ENCODE results near the gene CSMD2. TPM values are rescaled to one million over a fixed set of nuclear protein-coding genes. Genes with fewer than 3 reads are reported as not detected.

The CSMD2 gene
- total RNA-seq, 1 donor from 2014 or later: 1.1 TPM

- DNase-seq (ENCODE audit: low spot score): no peak
Measured at GRCh38 chr1:33762962-33763361, 402.1 kb downstream of the CSMD2 start.

- no peak for DNase-seq (ENCODE audit: low spot score)
Measured at GRCh38 chr1:33762109-33762830, 402.8 kb downstream of the CSMD2 start.

DNA sequence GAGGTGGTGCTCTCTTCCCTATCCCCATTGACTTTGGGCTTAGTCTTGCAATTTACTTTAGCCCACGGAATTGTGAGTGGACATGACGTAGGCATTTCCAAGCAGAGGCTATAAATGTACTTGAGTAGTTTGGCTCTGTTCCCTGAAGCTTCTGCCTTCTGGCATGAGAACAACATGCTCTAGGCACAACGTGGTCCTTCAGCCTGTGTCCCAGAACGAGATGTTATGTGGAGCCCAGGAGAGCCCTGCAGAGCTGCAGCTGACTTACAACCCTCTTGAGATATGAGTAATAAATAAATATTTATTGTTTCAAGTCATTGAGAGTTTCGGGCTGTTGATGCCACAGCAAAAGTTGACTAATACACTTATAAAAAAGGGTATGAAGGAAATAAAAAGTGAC, 406.3 kb downstream of the CSMD2 start:
- peak; percentile 57 for DNase-seq (ENCODE audit: low spot score)

- peak; percentile 24 for DNase-seq (ENCODE audit: low spot score)
Measured at GRCh38 chr1:33753087-33753856, 411.8 kb downstream of the CSMD2 start.

DNA sequence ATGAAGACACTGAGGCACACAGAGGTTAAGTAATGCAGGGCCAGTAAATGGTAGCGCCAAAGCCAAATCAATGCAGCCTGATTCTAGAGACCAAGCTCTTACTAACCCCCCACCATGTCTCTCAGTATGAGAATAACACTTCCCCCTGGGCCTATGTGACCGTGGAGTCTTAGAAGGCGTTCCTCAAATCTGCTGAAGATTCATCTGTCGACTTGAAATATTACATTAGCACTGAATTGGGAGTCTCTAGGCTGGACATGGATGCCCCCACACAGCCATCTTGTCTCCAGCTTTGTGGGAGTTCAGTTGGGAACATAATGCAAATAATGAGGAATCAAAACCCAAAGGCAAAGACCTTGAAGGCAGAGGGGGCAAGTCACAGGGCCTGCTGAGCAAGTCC, 419.1 kb downstream of the CSMD2 start:
- no peak for DNase-seq (ENCODE audit: low spot score)

GRCh38 chr1:33743221-33743998, 421.6 kb downstream of the CSMD2 start:
- DNase-seq (ENCODE audit: low spot score): peak; percentile 37

DNA sequence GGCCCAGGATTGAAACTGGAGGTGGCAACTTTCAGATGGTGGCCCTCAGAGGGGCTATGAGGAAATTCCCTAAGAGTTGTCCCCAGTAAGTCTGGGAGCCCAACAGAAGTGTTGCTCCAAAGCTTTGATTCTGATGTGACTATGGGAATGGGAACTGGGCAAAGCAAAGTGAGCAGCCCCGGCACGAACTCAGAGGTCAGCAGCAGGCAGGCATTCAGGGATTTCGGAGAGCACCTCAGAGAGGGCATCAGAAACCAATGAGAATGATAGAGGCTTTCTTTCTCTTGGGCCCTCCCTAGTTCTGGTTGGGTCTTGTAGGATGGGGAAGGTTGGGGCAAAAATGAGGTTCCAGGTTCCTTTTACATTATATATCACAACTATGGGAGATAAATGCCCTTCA, 422.4 kb downstream of the CSMD2 start:
- no peak for DNase-seq (ENCODE audit: low spot score)

GRCh38 chr1:33741749-33742148, 423.3 kb downstream of the CSMD2 start:
- DNase-seq (ENCODE audit: low spot score): peak; percentile 12

GRCh38 chr1:33740040-33740744, 424.8 kb downstream of the CSMD2 start:
- peak; percentile 13 for DNase-seq (ENCODE audit: low spot score)

DNA sequence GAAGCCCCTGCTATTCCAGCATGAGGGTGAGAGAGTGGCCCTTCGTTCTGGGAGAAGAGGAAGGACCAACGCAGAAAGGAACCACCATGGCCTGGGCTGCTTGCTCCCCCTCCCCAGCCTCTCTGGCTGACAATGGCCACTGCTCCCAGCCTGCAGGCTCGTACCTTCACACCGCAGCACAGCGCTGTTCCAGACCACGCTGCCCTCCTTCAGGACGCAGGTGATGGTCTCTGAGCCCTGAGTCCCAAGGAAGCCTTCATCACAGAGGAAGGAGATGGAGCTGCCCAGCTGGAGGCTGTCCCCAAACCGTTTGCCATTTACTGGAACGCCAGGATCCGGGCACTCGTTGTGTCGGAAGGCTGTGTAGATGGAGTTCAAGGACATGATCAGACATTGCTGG, 426.1 kb downstream of the CSMD2 start:
- DNase-seq (ENCODE audit: low spot score): peak; percentile 6

GRCh38 chr1:33738536-33738935, 426.5 kb downstream of the CSMD2 start:
- DNase-seq (ENCODE audit: low spot score): no peak

DNA sequence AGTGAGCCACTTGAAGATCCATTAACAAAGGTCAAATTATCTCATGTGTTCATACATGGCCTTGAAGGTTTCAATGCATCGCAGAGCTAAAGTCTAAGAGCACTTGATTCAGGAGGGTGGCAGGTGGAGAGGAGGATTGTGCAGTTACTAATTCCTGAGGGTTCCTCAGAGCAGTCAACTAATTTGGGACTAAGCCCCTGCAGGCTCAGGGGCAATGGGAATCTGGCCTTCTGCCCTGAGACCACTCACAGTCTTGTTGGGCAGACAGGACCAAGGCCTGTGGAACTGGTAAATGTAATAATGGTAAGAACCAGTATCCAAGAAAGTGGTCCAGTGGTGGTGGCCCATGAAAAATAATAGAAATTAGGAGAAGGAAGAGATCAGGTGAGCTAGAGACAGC, 428.5 kb downstream of the CSMD2 start:
- peak; percentile 9 for DNase-seq (ENCODE audit: low spot score)

DNA sequence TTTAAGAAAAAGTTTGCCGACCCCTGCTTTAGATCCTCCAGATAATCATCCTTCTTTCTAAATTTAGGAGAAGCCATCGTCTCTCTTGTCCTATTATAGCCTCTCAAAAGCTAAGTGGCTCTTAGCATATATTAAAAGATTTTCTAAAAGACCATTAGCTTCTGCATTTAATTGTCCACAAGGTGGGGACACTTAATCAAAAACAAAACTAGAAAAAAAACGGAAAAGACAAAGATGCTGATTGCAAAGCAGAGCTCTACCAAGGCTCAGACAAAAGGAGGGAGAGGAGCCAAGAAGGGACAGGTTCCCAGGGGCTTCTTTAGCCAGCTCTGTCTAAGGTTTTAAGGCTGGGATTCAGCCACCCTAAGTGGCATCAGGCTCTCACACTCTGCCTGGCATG, 429.4 kb downstream of the CSMD2 start:
- DNase-seq (ENCODE audit: low spot score): no peak

- peak; percentile 19 for DNase-seq (ENCODE audit: low spot score)
Measured at GRCh38 chr1:33727310-33727709, 437.7 kb downstream of the CSMD2 start.

DNA sequence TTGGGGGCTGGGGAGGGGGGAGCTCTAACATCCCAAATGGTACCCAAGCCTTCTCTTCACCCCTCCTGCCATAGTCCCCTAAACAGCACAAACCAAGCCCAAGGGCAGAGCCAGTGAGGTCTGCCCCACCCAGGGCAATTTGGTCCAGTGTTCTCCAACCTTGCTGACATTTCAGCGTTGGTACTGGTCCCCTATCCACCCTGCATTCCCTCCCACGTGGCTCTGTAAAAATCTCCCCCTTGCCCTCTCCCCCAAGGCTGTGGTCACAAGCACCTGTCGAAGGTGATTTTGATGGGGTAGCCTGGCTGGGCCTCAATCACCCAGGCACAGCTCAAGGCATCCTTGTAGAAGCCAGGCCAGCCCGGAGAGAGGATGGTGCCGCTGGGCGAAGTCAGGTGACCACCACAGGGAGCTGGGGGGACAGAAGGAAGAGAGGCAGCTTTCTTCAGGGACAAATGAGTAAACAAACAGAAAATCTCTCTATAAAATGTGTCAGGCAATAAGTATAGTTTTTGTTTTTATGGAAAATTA, 438.7 kb downstream of the CSMD2 start:
- no peak for DNase-seq (ENCODE audit: low spot score)

GRCh38 chr1:33725556-33726160, 439.4 kb downstream of the CSMD2 start:
- peak; percentile 27 for DNase-seq (ENCODE audit: low spot score)

DNA sequence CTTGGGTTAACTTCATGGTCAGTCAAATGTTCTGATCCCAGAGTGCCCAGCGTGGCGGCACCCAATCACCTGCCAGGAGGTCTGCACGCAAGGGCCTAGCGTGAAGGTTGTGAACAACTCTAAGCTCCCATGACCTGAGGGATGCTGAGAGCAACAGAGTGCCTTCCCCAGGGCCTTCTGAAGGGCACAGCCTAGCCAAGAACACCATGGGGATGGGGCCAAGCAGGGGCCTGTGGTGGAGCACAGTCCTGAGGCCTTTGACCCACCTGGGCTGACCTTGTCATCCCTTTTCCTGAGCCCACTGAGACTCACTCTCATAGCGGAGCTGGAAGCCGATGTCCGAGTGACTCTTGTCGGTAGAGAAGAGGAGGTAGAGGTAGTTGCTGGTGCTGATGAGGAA, 440.0 kb downstream of the CSMD2 start:
- no peak for DNase-seq (ENCODE audit: low spot score)

DNA sequence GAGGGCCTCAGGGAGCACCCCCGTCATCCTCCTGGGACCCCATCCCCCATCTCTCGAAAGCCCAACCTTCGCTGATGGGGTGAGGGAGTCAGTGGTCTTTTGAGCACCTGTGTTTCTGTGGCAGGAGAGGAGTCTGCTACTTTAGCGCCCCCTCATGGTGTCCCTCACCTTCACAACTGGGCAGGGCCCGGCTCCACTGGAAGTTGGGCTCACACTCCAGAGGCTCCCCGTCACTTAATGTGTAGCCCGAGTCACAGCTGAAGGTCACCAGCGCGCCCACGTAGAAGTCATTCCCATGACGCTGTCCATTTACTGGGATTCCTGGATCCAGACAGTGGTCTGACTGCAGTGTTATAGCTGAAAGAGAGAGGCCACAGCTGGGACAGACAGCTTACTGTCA, 440.7 kb downstream of the CSMD2 start:
- DNase-seq (ENCODE audit: low spot score): no peak

GRCh38 chr1:33723251-33723650, 441.8 kb downstream of the CSMD2 start:
- DNase-seq (ENCODE audit: low spot score): no peak

DNA sequence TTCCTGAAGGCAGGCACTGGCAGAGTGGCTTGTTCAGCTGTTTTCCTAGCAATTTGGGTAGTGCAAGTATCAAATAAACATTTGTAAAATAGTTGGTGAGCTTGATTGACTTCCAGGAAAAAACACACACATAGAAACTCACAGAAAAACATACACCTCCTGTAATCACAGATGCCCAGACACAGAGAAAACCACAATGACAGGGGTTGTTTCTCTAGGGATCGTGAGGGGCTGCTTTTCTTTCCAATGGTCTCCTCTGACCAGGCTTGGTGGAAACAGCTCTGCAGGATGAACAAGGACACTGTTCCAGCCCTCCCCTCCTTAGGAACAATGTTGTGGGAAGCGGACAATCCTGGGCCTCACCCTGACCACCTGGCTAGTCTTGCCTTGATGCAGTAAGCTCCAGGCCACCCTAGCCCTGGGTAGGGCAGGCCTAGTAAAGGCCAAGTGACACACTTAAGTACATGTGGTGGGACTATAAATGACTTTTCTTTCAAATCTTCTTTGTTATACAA, 443.7 kb downstream of the CSMD2 start:
- DNase-seq (ENCODE audit: low spot score): no peak

Measured in ureter (tissue), 1 donor.